ENCODE data around the gene RALGPS1.

- TF ChIP-seq, protein P1, sequence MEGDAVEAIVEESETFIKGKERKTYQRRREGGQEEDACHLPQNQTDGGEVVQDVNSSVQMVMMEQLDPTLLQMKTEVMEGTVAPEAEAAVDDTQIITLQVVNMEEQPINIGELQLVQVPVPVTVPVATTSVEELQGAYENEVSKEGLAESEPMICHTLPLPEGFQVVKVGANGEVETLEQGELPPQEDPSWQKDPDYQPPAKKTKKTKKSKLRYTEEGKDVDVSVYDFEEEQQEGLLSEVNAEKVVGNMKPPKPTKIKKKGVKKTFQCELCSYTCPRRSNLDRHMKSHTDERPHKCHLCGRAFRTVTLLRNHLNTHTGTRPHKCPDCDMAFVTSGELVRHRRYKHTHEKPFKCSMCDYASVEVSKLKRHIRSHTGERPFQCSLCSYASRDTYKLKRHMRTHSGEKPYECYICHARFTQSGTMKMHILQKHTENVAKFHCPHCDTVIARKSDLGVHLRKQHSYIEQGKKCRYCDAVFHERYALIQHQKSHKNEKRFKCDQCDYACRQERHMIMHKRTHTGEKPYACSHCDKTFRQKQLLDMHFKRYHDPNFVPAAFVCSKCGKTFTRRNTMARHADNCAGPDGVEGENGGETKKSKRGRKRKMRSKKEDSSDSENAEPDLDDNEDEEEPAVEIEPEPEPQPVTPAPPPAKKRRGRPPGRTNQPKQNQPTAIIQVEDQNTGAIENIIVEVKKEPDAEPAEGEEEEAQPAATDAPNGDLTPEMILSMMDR (IDR thresholded peaks at IDR 0.05; ENCODE audit: low read depth, low read length, poor library complexity, severe bottlenecking) = no peak
- TF ChIP-seq EZH2phosphoT487 (IDR thresholded peaks at IDR 0.05; ENCODE audit: borderline replicate concordance, low read length) = no peak
Observed at GRCh38 chr9:127206666-127207065, 292.1 kb downstream of the RALGPS1 start.

Measured in DOHH2 (cell line).